ENCODE results near the gene CREBBP. TPM values are rescaled to one million over a fixed set of nuclear protein-coding genes. Genes with fewer than 3 reads are reported as not detected.

Gene CREBBP
- polyA plus RNA-seq, 1 donor (not counting 4 experiments of a cell fraction or from before 2014, with no cell fraction given) = 5.0 TPM

DNA sequence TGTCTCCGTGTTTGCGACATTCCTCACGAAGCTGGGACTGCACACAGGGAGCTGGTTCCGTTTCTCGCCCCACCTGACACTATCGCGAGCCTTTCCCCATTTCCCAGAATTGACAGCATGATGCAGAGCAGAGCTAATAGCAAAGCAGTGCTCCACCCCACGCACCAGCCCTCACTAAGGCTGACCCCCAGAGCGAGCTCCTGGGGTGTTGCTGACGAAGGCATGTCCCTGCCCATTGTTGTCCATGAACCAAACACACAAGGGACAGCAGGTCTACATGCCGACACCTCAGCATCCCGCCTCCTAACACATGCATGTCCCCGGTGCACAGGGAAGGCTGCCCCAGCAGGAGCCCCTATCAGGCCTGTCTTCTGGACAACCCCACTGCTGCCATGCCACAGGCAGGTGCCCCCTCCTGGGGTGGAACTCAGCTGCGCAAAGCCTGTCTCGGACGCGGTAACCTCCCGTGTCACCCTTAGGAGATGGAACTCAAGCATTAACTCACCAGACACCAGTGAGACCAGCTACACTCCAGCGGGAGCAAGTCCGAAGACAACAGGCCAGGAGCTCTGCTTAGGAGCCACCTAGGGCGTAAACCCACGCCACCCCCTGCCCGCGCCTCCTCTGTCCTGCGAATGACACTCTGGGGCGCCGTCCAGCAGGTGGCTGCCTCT is 146.3 kb downstream of the CREBBP start:
- FAIRE-seq (no peak), DNase-seq (ENCODE audit: low read depth, low spot score) (no peak)
- Histone ChIP-seq H2AFZ (ENCODE audit: control insufficient read depth, low read length) (no peak overlapping the region), H3K4me2 (ENCODE audit: control insufficient read depth, extremely low read depth, insufficient read depth, low read depth, low read length) (no peak overlapping the region), H3K79me2 (ENCODE audit: control insufficient read depth, insufficient read depth, low read length) (no peaks in the 10 kb centered on the region), H3K4me3 (ENCODE audit: control insufficient read depth in 2 of 3, extremely low read depth in 1 of 3, insufficient read depth in 2 of 3, low read depth in 1 of 3, low read length in 3 of 3) (no peak overlapping the region), H3K27me3 (ENCODE audit: control insufficient read depth, extremely low read depth, insufficient read depth, low read length) (no peaks in the 10 kb centered on the region), H3K27ac (ENCODE audit: control insufficient read depth, insufficient read depth, low read length) (no peak overlapping the region), H3K9me3 (ENCODE audit: control insufficient read depth, low read depth, low read length) (no peaks in the 10 kb centered on the region), H3K9me1 (ENCODE audit: control insufficient read depth, extremely low read depth, insufficient read depth, low read length) (no peaks in the 10 kb centered on the region), H3K9ac (ENCODE audit: control insufficient read depth, extremely low read depth, insufficient read depth, low read length) (no peak overlapping the region), H3K36me3 (ENCODE audit: control insufficient read depth in 2 of 2, extremely low read depth in 1 of 2, insufficient read depth in 2 of 2, low read length in 2 of 2) (peaks cover 29 to 54% of the 10 kb centered on the region in 2 experiments), H3K4me1 (ENCODE audit: control insufficient read depth, extremely low read depth, insufficient read depth, low read length) (no peaks in the 10 kb centered on the region), H4K20me1 (ENCODE audit: control insufficient read depth, extremely low read depth, insufficient read depth, low read length) (no peaks in the 10 kb centered on the region)
- dilution Hi-C loops (cut with MboI; ENCODE audit: extremely low pct_ligation_motif_present, low sequenced_read_pairs) = no loop called here
- no peak for TF ChIP-seq EZH2 (IDR thresholded peaks at IDR 0.05; ENCODE audit: low read length)
- TF ChIP-seq, protein P1, sequence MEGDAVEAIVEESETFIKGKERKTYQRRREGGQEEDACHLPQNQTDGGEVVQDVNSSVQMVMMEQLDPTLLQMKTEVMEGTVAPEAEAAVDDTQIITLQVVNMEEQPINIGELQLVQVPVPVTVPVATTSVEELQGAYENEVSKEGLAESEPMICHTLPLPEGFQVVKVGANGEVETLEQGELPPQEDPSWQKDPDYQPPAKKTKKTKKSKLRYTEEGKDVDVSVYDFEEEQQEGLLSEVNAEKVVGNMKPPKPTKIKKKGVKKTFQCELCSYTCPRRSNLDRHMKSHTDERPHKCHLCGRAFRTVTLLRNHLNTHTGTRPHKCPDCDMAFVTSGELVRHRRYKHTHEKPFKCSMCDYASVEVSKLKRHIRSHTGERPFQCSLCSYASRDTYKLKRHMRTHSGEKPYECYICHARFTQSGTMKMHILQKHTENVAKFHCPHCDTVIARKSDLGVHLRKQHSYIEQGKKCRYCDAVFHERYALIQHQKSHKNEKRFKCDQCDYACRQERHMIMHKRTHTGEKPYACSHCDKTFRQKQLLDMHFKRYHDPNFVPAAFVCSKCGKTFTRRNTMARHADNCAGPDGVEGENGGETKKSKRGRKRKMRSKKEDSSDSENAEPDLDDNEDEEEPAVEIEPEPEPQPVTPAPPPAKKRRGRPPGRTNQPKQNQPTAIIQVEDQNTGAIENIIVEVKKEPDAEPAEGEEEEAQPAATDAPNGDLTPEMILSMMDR (optimal IDR thresholded peaks at IDR 0.05 in 1 of 3, IDR thresholded peaks at IDR 0.05 in 1 of 3, conservative IDR thresholded peaks at IDR 0.05 in 1 of 3; ENCODE audit: extremely low read depth in 1 of 3, insufficient read depth in 2 of 3, low read length in 3 of 3) = no peak

GRCh38 chr16:3732171-3732570 is 148.3 kb downstream of the CREBBP start:
- dilution Hi-C loops (cut with MboI; ENCODE audit: extremely low pct_ligation_motif_present, low sequenced_read_pairs) = no loop called here
- Histone ChIP-seq H4K20me1 (ENCODE audit: control insufficient read depth, extremely low read depth, insufficient read depth, low read length) (no peaks in the 10 kb centered on the region), H3K79me2 (ENCODE audit: control insufficient read depth, insufficient read depth, low read length) (no peaks in the 10 kb centered on the region), H3K27ac (ENCODE audit: control insufficient read depth, insufficient read depth, low read length) (no peak overlapping the region), H3K9me1 (ENCODE audit: control insufficient read depth, extremely low read depth, insufficient read depth, low read length) (no peaks in the 10 kb centered on the region), H3K27me3 (ENCODE audit: control insufficient read depth, extremely low read depth, insufficient read depth, low read length) (no peaks in the 10 kb centered on the region), H3K9ac (ENCODE audit: control insufficient read depth, extremely low read depth, insufficient read depth, low read length) (no peak overlapping the region), H3K4me3 (ENCODE audit: control insufficient read depth in 2 of 3, extremely low read depth in 1 of 3, insufficient read depth in 2 of 3, low read depth in 1 of 3, low read length in 3 of 3) (no peak overlapping the region), H2AFZ (ENCODE audit: control insufficient read depth, low read length) (no peak overlapping the region), H3K9me3 (ENCODE audit: control insufficient read depth, low read depth, low read length) (no peaks in the 10 kb centered on the region), H3K36me3 (ENCODE audit: control insufficient read depth in 2 of 2, extremely low read depth in 1 of 2, insufficient read depth in 2 of 2, low read length in 2 of 2) (peaks cover 32 to 49% of the 10 kb centered on the region in 2 experiments), H3K4me1 (ENCODE audit: control insufficient read depth, extremely low read depth, insufficient read depth, low read length) (no peaks in the 10 kb centered on the region), H3K4me2 (ENCODE audit: control insufficient read depth, extremely low read depth, insufficient read depth, low read depth, low read length) (no peak overlapping the region)
- no peak for FAIRE-seq
- TF ChIP-seq, protein P1 (optimal IDR thresholded peaks at IDR 0.05 in 1 of 3, IDR thresholded peaks at IDR 0.05 in 1 of 3, conservative IDR thresholded peaks at IDR 0.05 in 1 of 3; ENCODE audit: extremely low read depth in 1 of 3, insufficient read depth in 2 of 3, low read length in 3 of 3) = no peak
- TF ChIP-seq EZH2 (IDR thresholded peaks at IDR 0.05; ENCODE audit: low read length) = no peak
- no peak for DNase-seq (ENCODE audit: low read depth, low spot score)
